HG02759 (cell line): Measurements from ENCODE around the gene EPB41L1.

Experiments
- ATAC-seq: cut with Tn5 transposase; IDR thresholded peaks from one replicate; pipeline ENCODE4 v1.9.1; 2021; ENCODE audit warnings: mild to moderate bottlenecking, moderate library complexity; ENCODE audit not compliant: unreplicated experiment

EPB41L1 gene

GRCh38 chr20:36153736-36154699, 522 bp upstream of the EPB41L1 start:
- no peak for ATAC-seq

DNA sequence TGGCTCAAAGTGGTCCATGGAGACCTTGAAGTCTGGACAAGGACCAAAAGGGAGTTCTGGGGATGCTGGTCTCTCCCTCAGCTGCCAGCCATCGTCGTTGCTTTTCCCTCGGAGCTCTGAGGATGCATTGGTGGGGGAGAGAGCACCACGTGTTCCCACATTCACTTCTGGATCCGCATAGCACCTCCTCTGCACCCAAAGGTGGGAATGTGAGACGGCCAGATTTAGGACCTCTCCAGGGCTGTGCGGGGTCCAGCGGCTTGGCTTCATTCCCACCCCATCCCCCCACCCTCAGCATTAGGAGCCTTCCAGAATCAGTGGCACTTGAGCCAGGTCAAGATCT, 1.1 kb downstream of the EPB41L1 start:
- ATAC-seq = no peak

DNA sequence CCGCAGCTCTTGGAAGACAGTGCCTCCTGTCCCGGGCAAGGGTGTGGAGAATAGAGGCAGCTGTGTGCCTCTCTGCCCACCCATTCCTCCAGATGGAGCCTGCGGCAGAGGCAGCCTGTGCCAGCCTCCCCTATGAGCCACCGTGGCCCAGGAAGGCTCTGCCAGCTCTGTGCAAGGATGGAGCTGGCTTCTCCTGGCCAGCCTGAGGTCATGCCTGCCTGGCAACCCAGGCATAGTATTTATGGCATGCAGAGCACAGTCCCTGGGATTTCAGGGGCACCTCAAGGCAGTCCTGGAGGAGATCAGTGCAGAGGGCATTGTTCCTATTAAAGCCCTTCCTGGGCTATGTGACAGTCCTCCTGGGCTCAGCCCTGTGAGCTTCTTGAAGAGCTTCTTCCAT, 1.5 kb downstream of the EPB41L1 start:
- no peak for ATAC-seq

DNA sequence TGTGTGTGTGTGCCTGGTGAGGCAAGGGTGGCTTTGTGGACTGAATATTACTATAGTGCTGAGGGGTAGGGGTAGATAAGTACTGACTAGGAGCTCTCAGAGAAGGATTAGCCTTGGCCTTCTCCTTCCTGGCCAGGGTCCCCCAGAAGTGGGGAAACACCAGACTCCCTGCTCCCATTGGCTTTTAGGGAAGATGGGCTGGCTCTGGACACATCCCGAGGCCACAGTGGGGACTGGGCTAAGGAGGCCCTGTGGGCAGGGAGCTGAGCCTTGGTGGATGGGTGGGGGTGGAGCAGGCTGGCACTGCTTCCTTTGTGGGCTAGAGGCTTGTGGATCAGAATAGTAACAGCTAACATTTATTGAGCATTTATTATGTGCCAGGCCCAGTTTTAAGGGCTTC, 3.1 kb downstream of the EPB41L1 start:
- ATAC-seq = no peak

DNA sequence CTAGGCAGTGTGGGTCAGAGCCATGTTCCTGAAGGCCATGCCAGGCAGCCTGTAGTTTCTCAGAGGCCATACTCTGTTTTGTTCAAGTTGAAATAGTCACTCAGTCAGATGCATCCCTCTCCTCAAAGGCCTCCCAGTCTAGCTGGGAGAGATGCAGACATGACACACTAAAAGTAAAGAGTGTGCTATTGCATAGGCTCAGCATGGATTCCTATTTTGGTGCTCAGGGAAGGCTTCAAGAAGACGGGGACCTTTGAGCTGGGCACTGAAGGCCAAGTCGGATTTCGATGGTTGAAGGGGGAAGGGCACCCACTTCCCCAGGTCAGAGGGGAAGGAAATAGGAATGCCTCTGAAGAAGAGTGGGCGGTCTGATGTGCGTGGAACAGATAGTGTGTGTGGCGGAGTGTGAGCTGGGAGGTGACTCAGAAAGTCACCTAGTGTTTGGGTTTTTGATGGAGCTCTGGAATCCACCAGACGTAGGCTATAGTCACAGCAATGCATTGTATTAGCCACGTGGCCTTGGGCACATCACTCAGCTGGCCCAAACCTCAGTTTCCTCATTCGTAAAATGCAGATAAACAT, 3.7 kb downstream of the EPB41L1 start:
- no peak for ATAC-seq

DNA sequence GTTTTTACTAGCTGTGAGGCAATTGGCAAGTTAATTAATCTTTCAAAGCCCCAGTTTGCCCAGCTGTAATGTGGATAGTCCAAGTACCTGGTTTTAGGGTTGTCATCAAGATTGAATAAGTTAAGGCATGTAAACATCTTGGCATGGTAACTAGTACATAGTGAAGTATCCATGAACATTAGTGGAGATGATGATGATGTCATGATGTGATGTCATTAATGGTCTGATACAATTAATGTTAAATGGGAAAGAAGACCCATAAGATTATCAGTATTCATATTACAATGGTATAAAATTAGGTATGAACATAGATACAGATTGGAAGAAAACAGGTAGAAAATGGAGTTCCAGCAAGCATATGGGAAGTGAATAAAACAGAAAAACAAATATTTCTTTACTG, 5.3 kb downstream of the EPB41L1 start:
- ATAC-seq = no peak

GRCh38 chr20:36162272-36162966, 7.9 kb downstream of the EPB41L1 start:
- ATAC-seq = no peak

GRCh38 chr20:36167902-36168503, 13.5 kb downstream of the EPB41L1 start:
- ATAC-seq = no peak

DNA sequence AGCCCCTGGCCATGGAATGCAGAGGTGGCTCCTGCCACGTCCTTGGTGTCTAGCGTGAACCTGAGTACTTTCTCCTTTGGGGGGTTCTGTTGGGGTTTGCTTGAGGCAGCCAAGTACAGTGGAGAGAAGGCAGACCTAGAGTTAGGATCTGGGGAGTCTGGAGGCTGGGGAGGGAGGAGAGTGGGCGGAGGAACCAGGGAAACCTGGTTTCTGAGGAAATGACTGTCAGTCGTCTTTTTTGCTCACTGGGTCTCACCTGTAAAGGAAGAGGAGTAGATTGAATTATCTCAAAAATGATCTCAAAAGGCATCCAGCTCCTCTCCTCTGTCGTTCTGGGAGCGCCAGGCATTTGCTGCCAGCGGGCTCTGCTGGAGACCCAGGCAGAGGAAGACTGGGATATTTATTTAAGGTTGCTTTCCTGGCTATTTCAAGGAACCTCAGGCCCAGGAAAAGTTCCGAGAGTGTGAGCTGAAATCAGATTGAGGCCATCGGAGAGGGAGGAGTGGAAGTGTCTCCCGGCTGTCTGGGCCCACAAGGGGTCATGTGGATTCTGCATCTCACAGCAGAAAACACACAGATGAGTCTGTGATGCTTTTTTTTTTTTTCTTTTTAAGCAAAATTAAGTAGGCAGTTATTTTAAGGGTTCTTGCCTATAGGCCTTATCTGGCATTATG, 16.1 kb downstream of the EPB41L1 start:
- ATAC-seq = no peak

- ATAC-seq = no peak
Measured at GRCh38 chr20:36173451-36173933, 19.0 kb downstream of the EPB41L1 start.

GRCh38 chr20:36175016-36175415, 20.5 kb downstream of the EPB41L1 start:
- no peak for ATAC-seq

DNA sequence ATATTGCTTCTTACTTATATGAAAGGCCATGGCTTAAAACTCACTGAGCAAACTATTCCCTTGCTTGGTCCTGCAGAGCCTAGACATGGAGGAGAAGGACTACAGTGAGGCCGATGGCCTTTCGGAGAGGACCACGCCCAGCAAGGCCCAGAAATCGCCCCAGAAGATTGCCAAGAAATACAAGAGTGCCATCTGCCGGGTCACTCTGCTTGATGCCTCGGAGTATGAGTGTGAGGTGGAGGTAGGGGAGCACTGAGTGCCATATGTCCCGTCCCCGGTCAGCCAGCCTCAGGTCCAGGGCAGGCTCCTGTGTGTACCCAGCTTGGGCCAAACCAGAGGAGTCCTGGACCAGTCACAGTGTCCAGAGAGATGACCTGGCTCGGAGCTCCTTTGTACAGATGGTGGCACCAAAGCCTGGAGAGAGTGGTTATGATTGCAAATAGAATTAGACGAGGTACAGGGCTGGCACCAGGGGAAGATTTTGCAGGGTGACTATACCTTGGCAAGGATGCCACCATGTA, 21.0 kb downstream of the EPB41L1 start:
- no peak for ATAC-seq

GRCh38 chr20:36177716-36178115, 23.2 kb downstream of the EPB41L1 start:
- no peak for ATAC-seq

DNA sequence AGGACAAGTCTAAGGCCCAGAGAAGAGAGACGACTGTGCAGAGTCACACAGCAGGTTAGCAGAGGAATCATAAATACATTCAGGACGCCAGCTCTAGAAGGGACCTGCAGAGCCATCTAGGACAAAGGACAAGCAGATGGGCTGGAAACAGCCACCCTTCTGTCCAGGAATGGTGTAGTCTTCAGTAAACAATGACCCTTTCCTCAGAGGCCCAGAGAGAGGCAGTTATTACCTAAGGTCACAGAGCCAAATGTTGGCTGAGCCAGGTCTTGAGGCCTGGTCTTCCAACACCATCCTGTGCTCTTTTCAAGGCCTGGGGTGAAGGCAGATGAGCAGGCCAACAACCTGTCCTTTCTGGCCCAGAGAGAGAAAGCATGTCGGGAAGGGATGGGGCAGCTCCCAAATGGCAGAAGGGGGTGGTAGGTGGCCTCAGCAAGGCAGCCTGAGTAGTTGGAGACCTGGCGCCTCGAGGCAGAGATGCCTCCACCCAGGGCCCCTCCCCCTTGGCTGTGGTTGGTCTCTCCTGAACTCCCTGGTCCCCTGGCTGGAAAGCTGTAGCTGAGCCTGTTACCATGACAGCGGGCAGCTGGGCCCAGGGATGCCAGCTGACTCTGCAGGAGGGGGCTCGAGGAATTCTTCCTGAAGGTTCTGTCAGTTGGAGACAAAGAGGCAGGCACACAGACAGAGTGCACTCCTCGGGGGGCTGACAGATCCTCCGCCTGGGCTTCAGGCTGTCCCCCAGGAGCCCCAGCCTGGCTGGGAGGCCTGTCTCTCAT, 24.8 kb downstream of the EPB41L1 start:
- no peak for ATAC-seq

DNA sequence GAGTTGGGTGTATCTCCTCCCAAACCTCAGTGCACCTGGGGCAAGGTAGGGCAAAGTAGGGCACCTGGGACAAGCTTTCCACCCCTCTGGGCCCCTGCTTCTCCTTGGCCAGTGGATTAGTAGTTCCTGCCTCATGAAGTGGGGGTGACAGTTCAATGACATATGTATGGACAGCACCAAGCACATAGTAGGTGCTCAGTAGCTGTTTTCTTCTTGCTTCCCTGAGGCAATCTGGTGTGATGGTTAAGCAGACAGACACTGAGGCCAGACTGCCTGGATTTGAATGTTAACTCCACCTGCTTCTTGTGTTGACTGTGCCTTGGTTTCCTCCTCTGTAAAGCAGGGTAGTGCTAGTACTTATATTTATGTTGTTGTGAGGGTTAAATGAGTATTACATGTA, 25.8 kb downstream of the EPB41L1 start:
- ATAC-seq = no peak

DNA sequence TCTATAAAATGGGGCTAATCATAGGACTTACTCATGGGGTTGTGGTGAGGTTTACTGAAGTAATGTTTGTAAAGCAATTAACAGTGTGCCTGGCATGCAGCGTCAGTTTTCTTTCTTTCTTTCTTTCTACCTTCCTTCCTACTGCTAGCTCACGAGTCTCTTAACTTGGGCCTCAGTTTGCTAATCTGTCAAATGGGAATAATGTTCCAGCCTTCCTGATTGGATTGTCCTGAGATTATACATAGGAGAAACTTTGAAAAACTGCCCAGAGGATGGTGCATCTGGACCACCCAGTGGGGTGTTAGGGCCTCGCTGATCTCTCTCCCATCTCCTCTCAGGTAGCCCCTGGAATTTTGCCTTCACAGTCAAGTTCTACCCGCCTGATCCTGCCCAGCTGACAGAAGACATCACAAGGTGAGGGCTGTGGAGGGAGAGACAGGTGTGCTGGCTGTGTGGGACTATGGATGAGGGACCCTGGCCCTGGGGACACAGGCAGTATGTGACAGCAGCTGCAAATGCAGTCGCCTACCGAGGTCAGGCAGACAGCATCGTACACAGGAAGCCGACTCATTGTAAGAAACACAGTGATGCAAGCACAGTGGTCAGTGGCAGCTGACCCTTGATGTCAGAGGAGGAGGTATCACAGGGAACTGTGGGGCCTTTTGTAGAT, 27.5 kb downstream of the EPB41L1 start:
- ATAC-seq = no peak

DNA sequence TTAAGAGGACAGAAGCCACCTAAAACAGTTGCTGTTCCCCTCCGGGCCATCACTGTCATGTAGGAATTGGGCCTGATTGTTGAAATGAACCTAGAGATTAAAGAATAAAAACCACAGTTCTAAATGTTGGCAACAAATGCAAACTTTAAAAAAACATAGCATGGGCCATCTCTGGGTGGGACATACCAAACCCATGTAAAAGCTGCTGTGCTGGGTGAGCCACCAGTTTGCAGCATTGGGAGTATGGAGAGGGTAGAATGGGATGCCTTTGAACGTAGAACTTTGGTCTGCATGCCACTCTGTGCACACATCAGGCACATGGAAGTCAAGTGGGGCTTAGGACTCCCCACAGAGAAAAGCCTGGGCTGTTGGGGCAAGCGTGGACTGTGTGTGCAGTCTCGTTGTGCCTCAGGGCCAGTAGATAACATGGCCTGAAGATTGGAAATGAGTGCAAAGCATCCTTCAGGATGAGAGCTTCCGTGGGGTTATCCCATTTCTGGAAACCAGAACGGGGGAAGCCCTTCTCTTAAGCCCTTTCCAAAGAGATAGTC, 28.1 kb downstream of the EPB41L1 start:
- no peak for ATAC-seq

DNA sequence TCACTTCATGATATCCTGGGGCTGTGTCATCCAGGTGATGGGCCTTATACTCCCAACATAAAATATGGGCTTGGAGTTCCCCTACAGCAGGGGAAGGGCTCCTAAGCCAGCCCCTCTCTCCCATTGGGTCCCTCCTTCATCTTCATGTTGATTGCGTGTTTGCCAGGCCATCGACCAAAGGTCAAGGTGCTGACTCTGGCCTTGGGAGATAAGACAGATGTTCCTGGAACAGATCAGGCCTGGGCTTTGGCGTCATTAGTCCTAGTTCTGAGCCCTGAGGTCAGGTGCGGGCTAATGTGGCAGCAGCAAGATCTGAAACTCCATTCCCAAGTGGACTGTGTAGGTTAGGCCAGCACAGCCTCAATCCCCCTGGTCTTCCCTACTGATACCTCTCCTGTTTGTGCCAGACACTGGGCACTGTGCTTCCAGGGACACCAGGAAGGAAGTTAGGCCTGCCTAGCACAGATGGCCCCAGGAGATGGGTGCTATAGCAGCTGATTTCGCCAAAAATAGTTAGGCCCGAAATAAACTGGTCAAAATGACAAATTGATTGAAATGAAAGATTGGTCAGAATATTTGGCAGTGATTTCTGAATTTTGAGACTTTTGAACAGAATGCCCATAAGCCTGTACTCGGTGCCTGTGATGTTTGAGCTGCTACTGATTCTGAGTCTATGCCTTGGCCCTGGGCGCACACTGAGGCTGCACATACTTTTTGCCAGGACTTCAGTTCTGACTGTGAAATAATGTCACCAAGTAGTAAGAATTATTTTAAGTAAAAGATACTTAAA, 28.8 kb downstream of the EPB41L1 start:
- ATAC-seq = no peak
